Bronchial epithelial cell (primary cell): ENCODE data around the gene FAM53A. TPM values are rescaled to one million over a fixed set of nuclear protein-coding genes. Genes with fewer than 3 reads are reported as not detected.
A peak's percentile ranks its signal among the peaks of the same experiment; 100 is the strongest.

Experiments
- DNase-seq: peaks from one replicate; pipeline ENCODE4 v3.0.0-alpha.2; 2010; ENCODE audit warnings: low read depth
- FAIRE-seq: peaks from 2 replicates; lab custom pipeline; 2011; peaks lifted over from hg19 to GRCh38; lab: Jason Lieb, UNC
- H3K27me3 ChIP-seq: 2 replicates; pipeline ENCODE4 v1.5.1; 2011; ENCODE audit warnings: low read length; ENCODE audit not compliant: control insufficient read depth, insufficient read depth
- H3K36me3 ChIP-seq: 2 replicates; pipeline ENCODE4 v1.5.1; 2011; ENCODE audit warnings: low read length; ENCODE audit not compliant: control insufficient read depth, insufficient read depth
- H3K4me3 ChIP-seq: 2 replicates; pipeline ENCODE4 v1.5.1; 2011; ENCODE audit warnings: mild to moderate bottlenecking, low read depth, low read length, control low read depth
- CTCF ChIP-seq: IDR thresholded peaks from 2 replicates; pipeline ENCODE4 v1.5.1; 2011; ENCODE audit warnings: mild to moderate bottlenecking, moderate library complexity, low read length, control low read depth, inconsistent platforms; ENCODE audit not compliant: insufficient read depth, severe bottlenecking
- total RNA-seq: library from RNA; depleted of rRNA; stranded (reverse); fragments of >200 nt; gene quantifications from 2 replicates; pipeline ENCODE4 v1.2.1, GENCODE V29; 2014

Gene FAM53A
- total RNA-seq, 1 donor from 2014 or later, result 0.79 TPM

- FAIRE-seq, result no peak
- Histone ChIP-seq H3K4me3 (no peak overlapping the region), H3K36me3 (peaks cover 6% of the 10 kb centered on the region), H3K27me3 (no peaks in the 10 kb centered on the region)
- no peak for TF ChIP-seq CTCF
- no peak for DNase-seq
These were observed 33.3 kb upstream of the FAM53A start for GRCh38 chr4:1717129-1718094.

GRCh38 chr4:1716065-1716945 is 32.2 kb upstream of the FAM53A start:
- peaks cover 6% of the 10 kb centered on the region for H3K36me3 ChIP-seq
- no peak for FAIRE-seq
- TF ChIP-seq CTCF, result no peak
- H3K27me3 ChIP-seq, result no peaks in the 10 kb centered on the region
- no peak overlapping the region for H3K4me3 ChIP-seq
- no peak for DNase-seq

GRCh38 chr4:1715002-1715758 is 31.1 kb upstream of the FAM53A start:
- DNase-seq (no peak), FAIRE-seq (no peak)
- TF ChIP-seq CTCF, result no peak
- H3K27me3 ChIP-seq, result no peaks in the 10 kb centered on the region
- no peak overlapping the region for H3K4me3 ChIP-seq
- peaks cover 8% of the 10 kb centered on the region for H3K36me3 ChIP-seq

- H3K4me3 ChIP-seq, result no peak overlapping the region
- peak; percentile 37 for DNase-seq
- peaks cover 8% of the 10 kb centered on the region for H3K36me3 ChIP-seq
- H3K27me3 ChIP-seq, result no peaks in the 10 kb centered on the region
- FAIRE-seq, result no peak
- no peak for TF ChIP-seq CTCF
These were observed 30.3 kb upstream of the FAM53A start for GRCh38 chr4:1714303-1715001.
